Transverse colon (tissue), 3 donors: ENCODE results near the gene F3.

Experiments used
- EP300 ChIP-seq: sonication (generic); formaldehyde crosslinking; IDR thresholded peaks from one replicate; pipeline ENCODE4 v1.6.1; 2017; ENCODE audit warnings: antibody characterized with exemption, low read depth
- POLR2A ChIP-seq: fragments of 450-650 bp; IDR thresholded peaks from one replicate; pipeline ENCODE4 v1.6.1; 2016; ENCODE audit warnings: antibody characterized with exemption, mild to moderate bottlenecking, moderate library complexity
- TF ChIP-seq, protein P1 (sequence below), 5 experiments: fragments of 200-600 bp in 3 of 5; fragments of 450-650 bp in 2 of 5; sonication (generic) in 3 of 5; IDR thresholded peaks; 1 replicate in 2 of 5; 2 replicates in 3 of 5; pipeline ENCODE4 v1.5.1; 2016 to 2017; ENCODE audit warnings: antibody characterized with exemption in 5 of 5, inconsistent platforms in 3 of 5, mild to moderate bottlenecking in 2 of 5, moderate library complexity in 1 of 5

DNA sequence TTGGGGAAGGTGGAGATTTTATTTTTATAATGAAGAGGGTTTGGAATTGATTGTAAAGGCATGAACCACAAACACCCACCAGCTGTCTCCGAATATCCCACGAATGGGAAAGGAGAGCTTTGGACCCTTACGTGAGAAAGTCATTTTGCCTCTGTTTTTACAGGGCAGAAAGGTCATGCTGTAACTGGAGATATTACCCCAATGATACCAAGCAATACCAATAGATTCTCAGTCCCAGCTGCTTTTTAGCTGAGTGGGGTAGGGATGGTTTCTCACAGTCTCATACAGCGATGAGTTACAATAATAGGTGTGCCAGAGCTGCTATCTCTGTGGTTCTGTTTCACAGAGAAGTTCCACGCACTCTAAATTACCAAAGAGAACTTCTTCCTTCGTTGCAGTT, 8.8 kb upstream of the F3 start:
- TF ChIP-seq EP300: no peak
- TF ChIP-seq, protein P1, sequence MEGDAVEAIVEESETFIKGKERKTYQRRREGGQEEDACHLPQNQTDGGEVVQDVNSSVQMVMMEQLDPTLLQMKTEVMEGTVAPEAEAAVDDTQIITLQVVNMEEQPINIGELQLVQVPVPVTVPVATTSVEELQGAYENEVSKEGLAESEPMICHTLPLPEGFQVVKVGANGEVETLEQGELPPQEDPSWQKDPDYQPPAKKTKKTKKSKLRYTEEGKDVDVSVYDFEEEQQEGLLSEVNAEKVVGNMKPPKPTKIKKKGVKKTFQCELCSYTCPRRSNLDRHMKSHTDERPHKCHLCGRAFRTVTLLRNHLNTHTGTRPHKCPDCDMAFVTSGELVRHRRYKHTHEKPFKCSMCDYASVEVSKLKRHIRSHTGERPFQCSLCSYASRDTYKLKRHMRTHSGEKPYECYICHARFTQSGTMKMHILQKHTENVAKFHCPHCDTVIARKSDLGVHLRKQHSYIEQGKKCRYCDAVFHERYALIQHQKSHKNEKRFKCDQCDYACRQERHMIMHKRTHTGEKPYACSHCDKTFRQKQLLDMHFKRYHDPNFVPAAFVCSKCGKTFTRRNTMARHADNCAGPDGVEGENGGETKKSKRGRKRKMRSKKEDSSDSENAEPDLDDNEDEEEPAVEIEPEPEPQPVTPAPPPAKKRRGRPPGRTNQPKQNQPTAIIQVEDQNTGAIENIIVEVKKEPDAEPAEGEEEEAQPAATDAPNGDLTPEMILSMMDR (IDR thresholded peaks at IDR 0.05): no peak
- TF ChIP-seq POLR2A: no peak
